DOHH2 (cell line): ENCODE measurements around the gene ZFYVE9.

Source experiments
- EZH2phosphoT487 ChIP-seq: fragments of 200-600 bp; sonication (generic); IDR thresholded peaks from 2 replicates; pipeline ENCODE4 v1.6.1; 2017; ENCODE audit warnings: borderline replicate concordance, mild to moderate bottlenecking, antibody characterized with exemption, low read length, moderate library complexity, mixed read lengths
- TF ChIP-seq, protein P1 (sequence below): fragments of 200-600 bp; sonication (generic); IDR thresholded peaks from one replicate; pipeline ENCODE4 v1.5.1; 2014; ENCODE audit warnings: antibody characterized with exemption, mild to moderate bottlenecking, low read depth, low read length; ENCODE audit not compliant: poor library complexity, severe bottlenecking

DNA sequence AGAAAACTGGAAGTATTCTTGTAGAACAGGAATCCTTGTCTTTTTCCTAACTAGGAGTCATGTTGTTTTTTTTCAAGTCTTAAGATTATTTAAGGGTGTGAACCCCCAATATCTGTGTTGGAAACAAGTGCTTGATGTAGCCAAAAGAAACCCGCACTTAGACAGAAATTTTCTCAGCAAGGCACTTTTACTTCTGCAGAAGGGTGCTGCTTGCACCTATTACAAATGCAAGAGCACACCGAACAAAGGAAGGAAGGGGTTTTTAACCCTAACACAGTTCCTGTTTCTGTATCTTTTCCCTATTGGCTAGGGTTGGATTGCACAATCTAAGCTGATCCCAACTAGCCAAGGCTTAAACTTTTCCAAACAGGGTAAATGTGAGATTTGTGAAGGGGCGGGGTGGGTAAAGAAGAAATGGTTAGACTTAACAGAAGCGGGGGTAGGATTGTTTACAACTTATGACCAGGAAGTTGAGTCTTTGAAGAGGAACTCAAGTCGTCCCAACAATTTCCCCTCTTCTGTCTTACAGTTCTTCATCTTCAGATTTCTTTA is 75.1 kb downstream of the ZFYVE9 start:
- TF ChIP-seq, protein P1, sequence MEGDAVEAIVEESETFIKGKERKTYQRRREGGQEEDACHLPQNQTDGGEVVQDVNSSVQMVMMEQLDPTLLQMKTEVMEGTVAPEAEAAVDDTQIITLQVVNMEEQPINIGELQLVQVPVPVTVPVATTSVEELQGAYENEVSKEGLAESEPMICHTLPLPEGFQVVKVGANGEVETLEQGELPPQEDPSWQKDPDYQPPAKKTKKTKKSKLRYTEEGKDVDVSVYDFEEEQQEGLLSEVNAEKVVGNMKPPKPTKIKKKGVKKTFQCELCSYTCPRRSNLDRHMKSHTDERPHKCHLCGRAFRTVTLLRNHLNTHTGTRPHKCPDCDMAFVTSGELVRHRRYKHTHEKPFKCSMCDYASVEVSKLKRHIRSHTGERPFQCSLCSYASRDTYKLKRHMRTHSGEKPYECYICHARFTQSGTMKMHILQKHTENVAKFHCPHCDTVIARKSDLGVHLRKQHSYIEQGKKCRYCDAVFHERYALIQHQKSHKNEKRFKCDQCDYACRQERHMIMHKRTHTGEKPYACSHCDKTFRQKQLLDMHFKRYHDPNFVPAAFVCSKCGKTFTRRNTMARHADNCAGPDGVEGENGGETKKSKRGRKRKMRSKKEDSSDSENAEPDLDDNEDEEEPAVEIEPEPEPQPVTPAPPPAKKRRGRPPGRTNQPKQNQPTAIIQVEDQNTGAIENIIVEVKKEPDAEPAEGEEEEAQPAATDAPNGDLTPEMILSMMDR = no peak
- TF ChIP-seq EZH2phosphoT487 = no peak
